Stimulated activated CD8-positive, alpha-beta memory T cell treated with anti-CD3 and anti-CD28 coated beads, Interleukin-7, amount 100 ng/mL, for 1 hour (primary cell): ENCODE data around the gene WWOX.

Experiments
- DNase-seq, 2 donors: peaks; one replicate each; pipeline ENCODE4 v3.0.0-alpha.2; 2020; ENCODE audit warnings: low read depth in 2 of 2

The WWOX gene

DNA sequence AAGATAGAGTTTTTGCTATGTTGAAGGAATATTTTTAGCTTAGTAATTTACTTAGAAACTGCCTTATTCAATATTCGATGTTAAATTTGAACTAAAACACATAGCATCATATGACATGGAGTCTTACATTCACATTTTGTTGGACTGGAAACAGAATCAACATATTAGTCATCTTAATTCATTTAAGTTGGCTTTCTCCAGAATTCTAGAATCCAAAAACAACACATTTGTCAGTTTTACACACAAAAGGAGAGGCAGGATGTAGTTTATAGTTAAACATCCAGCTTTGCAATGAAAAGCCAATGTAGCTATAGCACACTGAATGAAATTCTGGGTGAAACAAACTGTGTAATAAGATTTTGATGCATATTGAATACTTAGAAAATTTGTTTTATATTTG is 43.3 kb downstream of the WWOX start:
- DNase-seq = no peak

DNA sequence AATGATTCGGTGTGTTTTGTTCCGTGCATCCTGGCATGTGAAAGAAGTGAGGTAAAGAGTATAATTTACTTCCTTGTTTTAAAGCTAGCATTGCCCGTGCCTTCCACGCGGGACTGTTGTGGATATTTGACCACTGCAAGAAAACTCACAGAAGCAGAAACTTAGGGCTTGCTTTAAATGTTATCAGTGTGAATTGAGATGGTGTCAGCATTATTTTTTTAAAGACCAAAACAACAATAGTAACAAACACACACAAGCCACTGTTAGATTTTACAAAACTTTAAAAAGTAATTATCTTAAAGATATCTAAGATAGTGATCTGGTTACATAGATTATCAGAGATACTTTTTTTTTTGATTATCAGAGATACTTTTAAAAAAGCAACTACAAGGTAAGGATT is 47.4 kb downstream of the WWOX start:
- DNase-seq = no peak

DNA sequence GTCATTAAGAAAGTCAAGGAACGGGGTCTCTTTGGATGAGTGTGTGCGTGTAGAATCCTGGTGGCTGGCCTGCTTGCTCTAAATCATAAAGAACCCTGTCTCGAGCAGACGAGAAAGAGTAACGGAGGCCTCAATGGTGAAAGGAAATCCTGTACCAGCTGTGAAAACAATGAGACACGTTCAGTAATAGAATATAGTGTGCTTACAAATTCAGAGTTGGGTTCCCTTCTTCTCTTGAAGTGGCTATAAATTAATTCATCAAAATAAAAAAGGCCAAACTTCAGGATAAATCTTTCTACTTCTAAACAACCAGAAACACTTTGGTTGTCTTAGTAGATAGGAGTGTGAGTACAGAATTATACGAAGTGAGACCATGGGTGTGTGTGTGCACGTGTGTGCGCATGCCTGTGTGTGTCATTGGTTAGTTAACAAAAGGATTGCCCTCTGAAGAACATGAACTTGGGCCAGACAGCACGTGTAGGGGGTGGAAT is 48.5 kb downstream of the WWOX start:
- DNase-seq = no peak

DNA sequence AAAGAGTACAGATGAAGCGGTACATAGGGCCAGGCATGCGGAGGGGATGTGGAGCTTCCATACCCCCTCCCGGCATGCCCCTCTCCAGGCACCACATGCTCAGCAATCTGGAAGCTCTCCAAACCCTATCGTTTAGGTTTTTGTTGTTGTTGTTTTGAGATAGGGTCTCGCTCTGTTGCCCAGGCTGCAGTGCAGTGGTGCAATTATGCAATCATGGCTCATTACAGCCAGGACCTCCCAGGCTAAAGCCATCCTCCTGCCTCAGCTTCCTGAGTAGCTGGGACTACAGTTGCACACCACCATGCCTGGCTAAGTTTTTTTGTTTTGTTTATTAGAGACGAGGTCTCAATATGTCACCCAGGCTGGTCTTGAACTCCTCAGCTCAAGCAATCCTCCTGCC is 50.8 kb downstream of the WWOX start:
- no peak for DNase-seq

DNA sequence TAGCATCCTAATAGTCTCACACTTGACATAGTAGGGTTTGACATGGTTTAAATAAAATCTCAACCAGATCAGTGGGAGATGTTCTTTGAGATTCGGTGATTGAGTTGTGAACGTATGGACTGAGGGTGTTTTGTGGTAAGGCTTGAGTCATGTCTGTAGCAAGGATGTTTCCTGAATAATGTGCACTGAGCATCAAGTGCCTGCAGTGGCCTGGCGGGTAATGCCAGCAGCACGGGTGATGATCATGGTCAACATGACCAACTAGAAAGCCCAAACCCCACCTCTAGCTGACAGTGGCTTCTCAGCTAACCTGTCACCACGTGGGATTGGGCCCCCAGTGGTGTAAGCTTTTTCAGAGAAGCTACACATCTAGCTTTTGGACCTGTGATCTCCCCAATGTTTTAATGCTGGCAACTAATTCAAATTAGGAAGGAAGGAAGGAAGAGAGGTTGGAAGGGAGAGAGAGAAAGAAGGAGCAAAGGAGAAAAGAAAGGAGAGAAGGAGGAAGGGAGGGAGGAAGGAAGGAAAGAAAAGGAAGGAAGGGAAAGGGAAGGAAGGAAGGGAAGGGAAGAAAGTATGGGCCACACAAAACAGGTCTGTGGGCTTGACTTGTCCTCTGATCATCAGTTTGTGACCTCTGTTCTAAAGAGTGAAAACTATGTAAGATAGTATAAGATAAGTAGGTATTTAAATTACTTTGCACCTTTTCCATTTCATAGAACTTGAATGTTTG is 55.4 kb downstream of the WWOX start:
- DNase-seq = no peak

DNA sequence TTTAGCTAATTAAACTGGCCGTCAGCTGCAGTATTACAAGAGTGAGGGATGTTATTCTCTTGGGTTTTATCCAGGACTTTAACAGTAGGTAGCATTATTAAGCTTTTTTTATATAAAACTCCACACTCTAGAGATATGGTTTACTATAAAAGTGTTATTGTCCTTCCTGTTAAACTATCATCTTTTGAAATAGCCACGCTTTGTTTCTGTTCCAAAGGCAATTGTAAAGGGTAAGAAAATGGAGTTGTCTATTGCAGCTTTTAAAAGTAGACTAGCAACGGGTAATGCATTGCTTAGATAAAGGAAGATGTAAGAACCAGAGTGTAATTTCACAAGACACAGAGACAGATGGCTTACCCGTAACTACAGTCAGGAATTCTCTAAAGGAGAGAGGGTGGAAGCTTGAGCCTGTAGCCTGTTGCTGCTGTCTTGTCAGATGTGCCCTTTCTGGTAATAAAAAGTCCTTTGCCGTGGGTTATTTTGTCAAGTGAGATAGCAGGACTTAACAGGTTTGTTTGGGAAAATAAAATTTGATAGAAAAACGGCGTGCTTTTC is 56.4 kb downstream of the WWOX start:
- no peak for DNase-seq

DNA sequence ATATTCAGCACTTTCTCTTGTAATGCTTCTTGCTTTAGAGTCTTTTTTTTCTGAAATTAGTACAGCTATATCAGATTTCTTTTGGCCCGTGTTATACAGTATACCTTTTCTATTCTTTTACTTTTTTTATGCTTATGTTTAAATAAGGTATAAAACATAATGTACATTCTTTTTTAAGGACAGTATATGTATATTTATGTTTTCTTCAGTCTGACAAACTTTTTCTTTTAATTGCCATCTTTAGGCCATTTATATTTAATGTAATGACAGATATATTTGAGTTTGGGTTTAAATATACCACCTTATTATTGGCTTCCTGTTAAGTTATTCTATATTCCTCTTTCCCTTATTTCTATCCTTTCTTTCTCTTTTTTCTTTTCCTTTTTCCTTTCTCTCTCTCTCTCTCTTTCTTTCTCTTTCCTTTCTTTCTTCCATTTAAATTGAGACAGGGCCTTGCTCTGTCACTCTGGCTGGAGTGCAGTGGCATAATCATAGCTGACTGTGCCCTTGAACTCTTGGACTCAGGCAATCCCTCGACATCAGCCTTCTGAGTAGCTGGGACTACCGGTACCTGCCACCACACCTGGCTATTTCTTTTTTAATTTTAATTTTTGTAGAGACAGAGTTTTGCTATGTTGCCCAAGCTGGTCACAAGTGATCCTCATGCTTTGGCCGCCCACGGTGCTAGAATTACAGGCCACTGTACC is 61.7 kb downstream of the WWOX start:
- DNase-seq = no peak

DNA sequence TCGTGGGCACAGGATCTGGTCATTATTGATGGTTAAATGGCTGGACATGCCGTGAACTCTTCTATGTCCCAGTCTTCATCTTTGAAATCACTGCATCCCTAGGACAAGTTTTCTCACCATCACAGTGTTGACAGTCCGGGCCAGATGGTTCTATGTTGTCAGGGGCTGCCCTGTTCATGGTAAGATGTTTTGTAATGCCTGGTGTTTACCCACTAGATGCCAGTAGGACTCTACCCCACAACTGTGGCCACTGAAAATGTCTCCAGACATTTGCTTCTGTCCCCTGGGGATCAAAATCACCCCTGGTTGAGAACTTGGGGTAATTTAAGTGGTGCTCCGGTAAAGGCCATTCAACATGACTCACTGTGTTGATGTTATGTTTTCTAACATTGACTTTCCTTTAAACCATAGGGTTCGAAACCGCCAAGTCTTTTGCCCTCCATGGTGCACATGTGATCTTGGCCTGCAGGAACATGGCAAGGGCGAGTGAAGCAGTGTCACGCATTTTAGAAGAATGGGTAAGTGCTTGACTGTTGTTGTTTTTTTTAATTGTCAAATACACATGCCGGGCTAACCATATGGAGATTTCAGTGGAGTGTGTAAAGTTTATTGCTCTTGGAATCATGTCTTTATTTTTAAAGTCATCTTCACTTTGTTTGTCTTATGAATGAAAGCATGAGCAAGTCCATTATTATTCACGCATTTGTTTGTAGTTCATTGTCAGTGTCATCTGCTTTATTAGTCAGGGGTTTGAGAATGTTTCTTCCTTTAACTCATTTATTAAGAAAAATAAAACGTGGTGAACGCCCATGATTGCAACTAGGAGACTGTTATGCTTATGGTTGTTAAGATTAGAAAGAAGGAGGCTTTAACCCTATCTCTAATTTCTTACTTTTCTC is 64.6 kb downstream of the WWOX start:
- no peak for DNase-seq

DNA sequence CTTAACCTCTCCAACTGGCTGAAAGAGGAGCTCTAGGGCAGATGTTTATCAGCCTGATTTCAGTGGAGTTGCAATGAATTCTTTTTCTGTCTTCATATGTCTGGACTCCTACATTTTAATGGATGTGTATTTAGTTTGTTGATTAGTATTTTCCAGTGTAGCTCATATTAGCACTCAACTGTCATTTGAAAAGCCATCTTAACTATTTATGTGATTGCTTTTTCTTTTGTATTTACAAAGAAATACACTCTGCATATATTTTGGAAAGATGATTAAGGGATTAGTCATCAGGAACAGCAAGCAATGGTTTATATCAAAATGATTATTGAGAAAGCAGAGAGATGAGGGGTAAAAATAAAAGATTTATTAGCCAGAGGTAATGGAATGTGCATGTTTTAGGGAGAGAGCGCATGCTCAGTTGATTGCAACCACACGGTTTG is 71.1 kb downstream of the WWOX start:
- DNase-seq = no peak

DNA sequence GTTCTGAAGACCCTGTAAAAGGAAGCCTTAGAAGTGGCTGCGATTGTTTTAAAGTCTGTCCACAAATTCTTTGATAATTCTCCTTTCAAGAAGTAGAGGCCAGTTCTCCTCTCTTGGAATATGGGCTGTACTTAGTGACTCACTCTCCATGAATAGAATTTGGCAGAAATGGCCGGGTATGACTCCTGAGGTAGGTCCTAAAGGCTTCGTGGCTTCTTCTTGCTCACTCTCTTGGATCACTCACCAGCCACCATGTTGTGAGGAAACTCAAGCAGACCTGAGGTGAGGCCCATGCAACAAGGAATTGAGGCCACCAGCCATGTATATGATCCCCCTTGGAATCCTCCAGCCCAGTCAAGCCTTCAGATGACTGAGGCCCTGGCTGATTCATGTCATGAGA is 75.8 kb downstream of the WWOX start:
- no peak for DNase-seq

DNA sequence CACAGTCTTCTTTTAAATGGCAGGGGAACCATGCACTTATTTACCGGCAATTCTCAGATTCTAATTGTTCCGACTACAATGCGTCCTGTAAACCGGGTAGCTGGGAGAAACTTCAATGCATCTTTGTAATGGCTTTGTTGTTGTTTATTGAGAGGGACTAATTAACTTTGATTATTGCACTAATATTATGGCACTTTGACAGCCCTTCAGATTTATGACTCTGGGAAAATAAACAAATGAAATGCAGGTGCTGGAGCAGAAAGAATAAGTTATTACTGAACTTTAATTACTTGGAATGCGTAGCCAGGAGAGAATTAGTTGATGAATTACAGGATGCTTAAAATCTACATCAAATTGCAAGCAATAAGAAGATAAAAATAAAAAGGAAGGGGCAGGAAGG is 77.0 kb downstream of the WWOX start:
- DNase-seq = no peak

DNA sequence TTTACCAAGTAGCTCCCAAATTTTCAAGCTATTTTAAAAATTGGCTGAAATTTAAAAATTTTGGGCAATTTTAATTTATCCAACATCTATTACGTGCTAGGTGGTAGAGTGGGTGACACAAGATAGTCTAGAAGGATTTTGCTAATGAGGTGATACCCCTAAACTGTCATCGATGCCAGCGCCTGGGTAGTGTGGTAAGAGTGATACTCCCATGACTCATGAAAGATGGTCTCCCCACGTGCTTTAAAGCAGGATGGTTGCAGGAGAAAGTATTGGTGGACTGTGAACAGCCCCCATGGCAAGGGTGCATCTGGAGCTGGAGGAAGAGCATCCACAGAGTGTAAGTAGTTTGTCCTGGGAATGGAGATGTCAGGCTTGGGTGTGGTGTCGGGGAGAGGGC is 77.8 kb downstream of the WWOX start:
- DNase-seq = no peak

DNA sequence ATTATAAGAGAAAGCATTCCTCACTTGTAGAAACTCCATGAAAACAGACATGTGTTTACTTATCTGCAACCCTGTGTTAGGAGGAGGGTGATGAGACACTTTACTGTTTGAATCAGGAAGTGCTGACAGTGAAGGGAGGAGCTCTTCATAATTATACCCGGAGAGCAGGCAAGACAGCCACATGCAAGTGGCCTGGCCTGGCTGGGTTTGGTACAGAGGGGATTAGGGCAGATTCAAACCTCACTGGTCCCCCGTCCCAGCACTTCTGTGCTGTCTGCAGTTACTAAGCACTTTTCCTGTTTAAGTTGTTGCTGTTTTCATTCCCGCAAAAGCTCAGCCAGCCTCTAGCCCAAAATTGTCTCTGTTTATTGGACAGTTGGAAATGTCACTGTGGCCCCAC is 78.5 kb downstream of the WWOX start:
- DNase-seq = no peak

DNA sequence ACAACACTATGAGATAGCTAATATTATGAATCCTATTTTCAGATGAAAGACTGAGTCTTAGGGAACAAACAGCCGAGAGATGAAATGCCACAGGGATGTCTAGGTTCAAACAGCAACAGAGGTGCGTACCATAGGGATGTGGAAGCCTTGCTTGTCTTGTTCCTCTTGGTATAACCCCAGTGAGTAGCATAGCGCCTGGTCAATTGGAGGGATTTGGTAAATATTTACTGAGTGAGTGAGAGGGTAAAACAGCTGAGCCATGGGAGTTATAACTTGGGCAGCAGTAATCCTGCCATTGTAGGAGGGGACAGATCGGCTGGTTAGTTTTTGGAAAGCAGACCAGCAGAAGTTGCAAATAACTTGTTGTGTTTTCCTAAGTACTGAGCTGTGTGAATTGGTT is 80.2 kb downstream of the WWOX start:
- no peak for DNase-seq

DNA sequence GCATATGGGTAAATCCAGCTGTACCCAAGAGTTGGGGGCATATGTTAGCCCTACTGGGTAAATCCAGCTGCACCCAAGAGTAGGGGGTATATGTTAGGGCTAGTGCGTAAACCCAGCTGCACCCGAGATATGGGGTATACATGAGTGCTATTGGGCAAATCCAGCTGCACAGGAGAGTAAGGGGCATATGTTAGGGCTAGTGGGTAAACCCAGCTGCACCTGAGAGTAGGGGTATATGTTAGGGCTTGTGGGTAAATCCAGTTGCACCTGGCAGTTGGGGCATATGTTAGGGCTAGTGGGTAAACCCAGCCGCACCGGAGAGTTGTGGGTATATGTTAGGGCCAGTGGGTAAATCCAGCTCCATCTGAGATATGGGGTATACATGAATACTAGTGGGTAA is 80.9 kb downstream of the WWOX start:
- DNase-seq = no peak

DNA sequence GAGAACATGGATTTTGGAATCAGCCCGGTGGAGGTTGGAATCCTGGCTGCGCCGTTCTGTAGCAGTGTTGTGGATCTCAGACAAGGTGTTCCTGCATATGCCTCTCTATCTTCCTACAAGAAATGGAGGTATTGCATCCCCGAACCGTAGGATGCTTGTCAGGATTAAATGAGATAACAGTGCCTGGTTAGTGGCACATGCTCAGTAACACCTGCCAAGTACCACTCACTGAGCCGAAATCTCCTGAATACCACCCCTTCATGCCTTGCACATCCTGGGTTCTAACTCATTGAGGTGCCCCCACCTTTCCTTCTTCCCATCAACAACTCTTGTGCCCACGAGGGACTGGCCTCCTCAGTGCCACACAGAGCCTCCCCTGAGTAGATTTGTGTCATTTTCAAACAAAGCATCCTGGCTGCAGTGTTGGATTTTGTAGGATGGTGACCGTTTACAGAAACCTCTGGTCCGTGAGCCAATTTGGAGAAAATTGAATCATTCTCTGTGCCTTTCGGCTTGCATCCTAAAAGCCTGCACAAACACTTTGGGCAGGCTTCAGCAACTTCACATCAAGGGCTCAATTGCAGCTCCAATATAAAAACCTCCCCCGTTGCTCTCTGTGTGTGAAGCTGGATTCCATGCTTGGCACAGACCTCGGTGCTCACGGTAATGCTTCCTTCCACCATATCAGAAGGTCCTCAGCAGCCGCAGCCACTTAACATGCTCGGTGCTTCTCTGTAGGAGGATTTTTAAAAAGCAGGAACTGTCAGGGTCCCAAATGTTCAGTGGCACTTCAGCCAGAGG is 84.2 kb downstream of the WWOX start:
- no peak for DNase-seq

DNA sequence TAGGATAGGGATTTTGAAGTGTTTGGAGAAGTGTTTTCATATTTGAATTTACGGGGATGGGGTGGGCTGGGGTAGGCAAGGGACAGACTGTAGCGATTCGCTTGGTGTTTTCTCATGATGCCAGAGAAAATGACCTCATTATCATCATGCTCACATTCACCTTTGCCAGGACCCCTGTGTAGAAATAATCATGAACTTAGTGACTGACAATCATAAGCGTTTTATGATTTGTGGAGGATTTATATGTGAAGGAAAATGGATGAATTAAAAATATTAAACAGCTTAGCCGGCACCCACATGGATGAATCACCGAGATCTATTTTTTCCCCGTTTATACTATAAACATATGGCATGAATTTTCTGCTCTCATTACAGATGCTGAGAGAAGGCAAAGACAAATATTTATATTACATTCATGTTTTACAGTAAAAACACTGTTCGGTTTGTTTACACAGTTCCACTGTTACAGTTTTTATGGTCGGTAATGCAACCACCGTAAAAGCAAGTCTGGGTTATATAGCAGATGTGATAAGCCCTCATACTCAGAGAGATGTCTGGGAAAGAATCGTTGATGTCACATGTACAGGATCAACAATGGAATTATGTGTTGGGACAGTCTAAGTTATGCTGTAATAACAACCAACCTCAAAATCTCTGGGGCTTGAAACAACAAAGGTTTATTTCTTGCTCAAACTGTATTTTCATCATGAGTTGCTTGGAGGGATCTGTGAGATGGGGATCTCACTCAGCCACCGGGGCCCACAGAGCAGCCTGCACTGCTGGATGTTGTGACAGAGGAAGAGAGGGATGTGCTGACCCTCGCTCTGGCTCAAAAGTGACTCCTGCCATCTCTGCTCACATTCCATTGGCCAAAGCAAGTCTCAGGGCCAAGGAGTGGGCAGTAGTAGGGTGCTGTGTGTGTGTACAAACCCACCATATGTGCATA is 85.1 kb downstream of the WWOX start:
- no peak for DNase-seq

DNA sequence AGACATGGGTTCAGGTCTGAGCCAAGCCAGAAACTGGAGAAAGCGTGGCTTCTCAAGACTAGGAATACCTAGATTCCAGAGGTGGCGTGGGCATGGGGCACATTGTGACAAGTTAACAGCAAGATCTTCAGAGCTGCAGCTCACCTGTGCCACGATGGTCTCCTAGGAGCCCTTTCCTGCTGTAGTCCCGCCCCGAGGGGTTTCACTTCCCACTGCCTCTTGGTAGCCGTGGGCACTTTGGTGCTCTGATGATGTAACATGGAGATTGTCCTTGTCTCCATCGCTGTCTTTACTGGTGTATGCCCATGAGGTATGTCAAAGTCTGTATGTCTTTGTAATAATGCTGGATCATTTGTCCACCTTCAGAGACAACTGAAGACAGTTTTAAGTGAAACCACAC is 89.7 kb downstream of the WWOX start:
- DNase-seq = no peak

DNA sequence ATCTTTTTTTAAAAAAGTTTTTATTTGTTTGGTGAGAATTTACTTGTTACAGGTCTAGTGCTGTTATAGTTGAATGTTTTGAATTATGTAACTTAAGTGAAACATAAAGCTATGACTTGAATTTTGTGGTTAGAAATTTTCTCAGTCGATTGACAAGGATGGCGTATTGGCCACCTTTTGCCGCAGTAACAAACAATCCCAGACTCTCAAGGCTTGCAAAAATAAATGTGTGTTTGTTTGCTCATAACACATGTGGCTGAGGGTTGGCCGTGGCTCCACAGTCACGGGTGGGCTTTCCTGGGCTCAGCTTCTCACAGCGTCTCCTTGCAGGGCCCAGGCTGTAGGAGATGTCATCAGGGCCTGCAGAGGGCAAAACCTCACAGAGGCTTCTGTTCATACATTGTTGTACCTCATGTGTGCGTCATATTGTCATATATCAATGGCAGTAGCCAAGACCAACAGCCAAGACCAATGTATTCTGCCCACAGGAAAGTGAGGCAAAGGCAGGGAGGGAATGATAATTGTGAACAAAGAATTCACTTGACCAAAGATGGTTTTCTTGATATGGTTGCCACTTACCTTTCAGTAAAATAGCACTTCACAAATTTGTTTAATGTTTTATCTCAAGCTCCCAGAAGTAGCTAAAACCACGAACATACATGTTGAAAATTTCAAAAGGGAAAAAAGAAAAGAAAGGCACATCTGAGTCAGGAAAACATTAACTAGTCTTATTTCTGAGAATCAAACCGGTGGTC is 93.5 kb downstream of the WWOX start:
- DNase-seq = no peak
